GM21576 (cell line): ENCODE results near the gene MEIS1.

ENCODE experiments used
- ATAC-seq: cut with Tn5 transposase; IDR thresholded peaks from one replicate; pipeline ENCODE4 v1.9.1; 2021; ENCODE audit warnings: mild to moderate bottlenecking, moderate library complexity; ENCODE audit not compliant: unreplicated experiment

Gene MEIS1

DNA sequence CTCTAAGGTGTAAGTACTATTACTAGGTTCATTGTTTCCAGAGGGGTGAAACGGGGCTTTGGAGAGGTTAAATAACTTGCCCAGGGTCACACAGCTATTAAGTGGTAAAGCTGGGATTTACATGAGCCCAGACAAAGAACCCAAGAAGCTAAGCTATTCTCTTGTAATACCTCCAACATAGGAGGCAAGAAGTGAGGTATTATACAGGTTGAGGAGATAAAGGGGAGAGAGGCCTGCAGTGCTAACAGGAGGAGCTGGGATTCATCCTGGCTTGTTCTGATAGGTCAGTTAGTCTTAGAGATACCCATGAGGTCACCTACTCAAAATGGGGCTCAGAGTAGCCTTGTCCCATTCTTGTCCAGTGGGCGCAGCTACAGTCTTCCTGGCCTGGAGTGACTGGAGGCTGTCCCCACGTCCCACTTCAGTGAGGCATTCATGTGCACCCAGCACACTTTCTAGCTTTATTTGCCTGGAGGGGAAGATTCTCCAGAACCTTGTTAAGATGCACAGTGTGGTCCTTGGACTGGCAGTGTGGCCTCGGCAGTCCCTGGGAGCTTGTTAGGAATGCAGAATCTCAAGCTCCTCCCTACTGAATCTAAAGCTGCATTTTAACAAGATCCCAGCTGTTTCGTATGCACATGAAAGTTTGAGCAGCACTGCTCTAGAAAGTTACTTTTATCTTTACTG is 63.5 kb downstream of the MEIS1 start:
- ATAC-seq: no peak

DNA sequence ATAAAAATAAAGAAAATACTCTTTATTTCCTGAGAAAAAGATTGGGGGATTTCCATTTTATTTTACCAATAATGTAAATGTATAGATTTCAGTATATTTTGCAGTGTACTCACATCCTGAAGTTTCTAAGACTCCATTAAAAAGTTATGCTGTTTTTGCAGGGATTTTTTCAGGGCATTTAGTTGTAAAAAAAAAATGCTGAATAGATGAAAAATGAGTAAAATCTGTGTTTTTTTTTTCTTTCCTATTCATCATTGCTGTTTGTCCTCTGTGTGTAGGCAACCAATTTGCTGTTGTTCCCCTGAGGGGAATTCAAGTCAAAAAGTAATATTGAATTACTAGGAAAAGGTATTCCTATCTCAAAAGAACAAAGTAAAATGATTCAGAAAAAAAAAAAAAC is 66.3 kb downstream of the MEIS1 start:
- ATAC-seq: no peak

DNA sequence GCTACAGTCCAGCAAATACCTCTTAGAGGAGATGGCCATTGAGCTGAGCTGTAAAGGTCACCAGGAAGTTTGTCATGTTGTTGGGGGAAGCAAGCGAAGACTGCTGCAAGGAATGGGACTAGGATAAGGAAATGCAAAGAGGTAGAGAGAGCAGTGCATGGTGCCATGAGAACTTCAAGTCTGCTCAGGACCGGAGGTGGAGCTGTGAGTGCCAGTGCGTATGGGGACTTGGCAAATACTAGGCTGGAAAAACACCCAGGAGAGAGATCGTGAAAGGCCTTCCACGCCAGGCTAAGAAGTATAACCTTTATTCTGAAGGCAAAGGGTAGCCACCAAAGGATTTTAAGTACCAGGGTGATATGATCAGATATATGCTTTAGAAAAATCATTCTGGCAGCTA is 71.3 kb downstream of the MEIS1 start:
- ATAC-seq: no peak

DNA sequence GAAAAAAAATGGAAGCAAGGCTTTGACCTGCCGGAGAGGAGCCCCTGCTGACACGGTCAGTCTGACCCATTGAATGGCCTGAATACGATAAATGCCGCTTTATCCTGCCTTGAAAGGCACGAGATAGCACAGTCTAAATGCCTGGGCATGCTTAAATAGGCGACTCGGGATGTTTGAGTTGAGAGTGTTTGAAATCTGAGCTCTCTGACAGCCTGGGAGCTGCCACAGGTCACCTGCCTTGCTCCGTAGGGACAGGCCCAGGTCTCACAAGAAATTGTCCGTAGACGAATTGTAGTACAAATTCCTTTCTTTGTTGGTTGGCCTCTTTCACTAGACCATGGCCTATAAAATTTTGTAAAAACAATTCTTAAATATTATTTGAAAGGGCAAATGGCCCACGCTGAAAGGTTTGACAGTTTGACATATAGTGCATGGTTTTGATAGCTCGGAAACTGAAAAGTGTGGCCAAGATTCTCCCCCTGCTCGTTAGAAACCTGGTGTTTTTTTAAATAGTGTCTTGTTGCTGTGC is 72.8 kb downstream of the MEIS1 start:
- no peak for ATAC-seq

DNA sequence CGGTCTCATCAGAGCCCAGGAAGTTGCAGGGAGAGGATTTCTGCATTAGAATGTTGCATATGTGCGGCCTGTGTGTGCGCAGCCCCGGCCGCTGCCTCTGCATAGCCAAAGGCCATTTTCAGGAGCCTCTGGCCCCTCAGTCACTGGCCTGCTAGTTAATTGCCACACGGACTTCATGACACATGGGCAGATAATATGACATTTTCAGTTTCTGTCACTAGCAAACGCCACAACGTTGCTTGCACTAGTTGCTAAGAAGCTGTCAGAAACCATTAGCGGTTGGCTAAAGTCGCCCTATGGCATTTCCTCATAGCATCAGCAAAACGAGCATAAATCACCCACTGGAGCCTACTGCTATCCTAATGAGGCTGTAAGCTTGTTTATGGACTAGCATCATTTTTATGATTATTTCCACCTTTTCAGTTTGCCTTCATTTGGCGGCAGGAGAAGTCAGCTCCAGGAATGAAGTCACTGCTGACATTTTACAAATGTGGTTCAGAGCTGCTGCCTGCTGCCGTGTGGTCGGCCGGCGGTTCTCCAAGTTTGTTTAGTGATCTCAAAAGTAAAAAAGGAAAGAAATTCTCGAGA is 73.7 kb downstream of the MEIS1 start:
- no peak for ATAC-seq

DNA sequence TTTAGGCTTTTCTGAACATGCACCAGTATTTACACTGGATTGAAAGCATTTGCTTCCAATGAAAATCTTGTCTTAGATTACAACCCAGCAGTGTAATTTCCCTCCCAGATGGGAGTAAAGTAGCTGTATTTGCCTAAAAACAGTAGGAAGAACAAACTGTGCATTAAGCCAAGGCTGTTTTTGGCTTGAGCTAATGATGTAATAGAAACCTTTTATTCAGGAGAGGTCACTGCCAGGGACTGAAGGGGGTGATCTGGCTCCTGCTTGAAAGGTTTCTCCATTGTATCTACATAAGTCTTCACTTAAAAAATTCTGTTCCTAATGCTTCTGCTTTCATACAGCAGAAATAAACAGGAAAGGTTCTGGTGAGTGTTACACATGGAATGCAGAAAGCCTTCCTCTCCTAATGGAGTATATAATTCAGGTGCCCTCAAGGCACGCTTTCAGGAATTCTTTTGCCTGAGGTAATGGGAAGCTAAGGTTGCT is 74.4 kb downstream of the MEIS1 start:
- ATAC-seq: no peak

DNA sequence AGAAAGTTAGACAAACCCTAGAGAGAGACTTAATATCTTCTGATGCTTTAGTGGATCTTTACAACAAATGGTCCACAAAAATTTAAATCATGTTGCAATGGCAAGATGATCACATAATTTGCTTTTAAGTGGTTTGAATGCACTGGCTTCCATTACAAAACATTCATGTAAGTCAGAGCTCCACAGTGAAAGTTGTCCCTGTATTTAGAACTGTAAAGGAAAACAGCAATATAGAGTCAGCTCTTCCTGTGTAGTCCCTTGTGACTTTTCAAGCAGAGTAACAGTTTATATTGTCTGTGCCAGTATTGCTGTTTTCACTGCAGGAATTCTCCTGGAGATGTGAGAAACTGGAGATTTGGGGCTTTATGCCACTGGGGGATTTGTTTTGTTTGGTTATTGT is 77.7 kb downstream of the MEIS1 start:
- no peak for ATAC-seq

DNA sequence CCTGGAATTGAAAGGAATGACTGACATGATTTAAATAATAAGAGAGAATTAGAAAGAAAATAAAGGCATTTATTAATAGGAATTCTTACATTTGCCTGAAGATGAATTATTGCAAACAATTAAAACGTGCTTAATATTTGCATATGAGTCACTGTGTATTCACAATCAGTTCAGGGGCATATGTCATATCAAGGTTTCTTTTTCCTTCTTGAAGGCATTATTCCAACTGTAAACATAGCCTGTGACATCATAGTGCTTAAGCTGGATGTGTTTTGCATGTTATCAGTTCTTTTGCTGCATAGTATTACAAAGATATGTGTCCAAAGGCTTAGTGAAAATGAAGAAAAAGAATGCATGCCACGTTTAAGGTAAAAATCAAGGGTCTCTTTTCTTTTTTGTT is 80.8 kb downstream of the MEIS1 start:
- no peak for ATAC-seq

DNA sequence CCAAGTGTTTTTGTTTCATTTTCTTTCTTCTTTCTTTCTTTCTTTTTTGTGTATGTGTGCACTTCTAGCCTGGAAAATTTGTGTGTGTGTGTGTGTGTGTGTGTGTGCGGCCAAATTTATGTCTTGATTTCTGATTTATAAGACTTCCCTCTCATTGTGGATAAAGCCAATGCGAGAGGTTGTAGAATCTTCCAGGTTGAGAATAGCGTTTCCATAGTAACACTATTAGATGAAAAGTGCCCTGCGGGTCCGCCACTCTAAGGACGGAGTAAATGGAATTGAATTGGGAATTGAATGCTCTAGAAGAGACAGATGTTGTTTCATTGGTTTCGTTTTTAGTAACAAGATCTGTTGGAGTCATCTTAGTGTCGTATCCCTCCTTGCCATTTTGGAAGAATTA is 81.6 kb downstream of the MEIS1 start:
- ATAC-seq: no peak

DNA sequence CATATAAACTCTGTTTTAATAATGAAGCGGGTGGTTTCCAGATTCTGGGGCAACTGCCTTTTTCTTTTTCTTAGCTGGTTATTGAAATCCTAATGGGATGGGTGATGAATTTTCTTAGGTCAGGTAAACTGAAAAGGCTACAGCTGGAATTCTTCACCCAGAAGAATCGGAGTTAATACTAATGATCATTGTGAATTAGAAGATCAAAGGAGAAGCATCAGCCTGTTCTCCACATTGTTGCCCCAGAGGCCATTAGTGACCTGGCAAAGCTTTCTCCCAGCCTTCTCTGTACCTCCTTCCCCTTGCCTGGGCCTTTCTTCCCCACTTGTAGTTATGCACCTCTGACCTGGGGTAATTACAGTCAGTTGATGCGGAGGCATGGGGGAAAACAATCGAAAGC is 82.8 kb downstream of the MEIS1 start:
- no peak for ATAC-seq

DNA sequence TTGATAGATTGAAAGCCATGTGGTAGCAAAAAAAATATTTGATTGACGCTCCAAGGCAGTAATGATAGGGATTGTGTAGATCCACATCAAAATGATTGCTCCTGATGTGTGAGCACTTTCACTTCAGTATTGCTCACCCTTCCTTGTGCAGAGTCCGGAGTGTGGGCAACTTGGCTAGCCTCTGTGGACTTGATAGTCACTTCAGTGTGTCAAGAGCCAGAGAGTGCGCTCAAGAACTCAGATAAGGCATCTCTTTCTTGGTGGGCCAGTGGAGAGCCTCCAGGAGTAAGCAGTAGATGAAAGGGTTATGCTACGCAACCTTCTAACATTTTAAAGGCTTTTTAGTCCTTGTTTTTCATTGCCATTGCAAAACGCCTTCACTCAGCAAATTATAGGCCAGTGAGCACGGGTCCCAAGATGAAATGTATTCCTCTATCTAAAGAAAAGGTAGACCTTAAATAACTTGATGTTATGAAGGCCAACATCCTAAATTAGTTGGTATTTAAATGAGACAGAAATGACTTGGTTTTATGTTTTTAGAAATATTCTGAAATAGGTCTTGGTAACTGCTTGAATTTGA is 84.4 kb downstream of the MEIS1 start:
- no peak for ATAC-seq

DNA sequence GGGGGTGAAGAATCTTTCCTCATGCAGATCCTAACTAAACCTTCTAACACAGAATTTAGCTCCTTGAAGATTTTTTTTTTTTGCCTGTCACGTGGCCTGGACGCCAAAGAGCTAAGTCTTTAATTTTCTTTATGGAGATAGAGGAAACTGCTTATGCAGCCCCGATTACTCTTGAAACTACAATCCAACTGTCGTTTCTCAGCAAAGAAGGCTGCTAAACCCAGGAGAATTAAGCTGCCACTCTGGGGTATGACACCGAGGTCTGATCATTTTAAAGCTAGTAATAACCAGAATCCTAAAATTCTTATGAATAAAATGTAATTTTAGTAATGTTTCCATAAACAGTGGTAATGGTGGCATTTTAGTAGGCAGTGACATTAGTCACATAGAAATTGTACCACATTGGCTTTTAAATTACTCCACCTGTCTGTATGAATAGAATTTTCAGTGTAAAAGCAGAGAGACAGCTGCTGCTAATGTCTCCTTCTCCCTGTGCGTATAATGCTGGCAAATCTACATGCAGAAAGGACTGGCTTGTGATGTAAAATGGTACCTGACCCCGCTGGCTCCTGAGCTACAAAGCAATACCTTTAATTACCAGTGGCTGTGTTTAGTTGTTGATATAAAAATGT is 86.5 kb downstream of the MEIS1 start:
- no peak for ATAC-seq

DNA sequence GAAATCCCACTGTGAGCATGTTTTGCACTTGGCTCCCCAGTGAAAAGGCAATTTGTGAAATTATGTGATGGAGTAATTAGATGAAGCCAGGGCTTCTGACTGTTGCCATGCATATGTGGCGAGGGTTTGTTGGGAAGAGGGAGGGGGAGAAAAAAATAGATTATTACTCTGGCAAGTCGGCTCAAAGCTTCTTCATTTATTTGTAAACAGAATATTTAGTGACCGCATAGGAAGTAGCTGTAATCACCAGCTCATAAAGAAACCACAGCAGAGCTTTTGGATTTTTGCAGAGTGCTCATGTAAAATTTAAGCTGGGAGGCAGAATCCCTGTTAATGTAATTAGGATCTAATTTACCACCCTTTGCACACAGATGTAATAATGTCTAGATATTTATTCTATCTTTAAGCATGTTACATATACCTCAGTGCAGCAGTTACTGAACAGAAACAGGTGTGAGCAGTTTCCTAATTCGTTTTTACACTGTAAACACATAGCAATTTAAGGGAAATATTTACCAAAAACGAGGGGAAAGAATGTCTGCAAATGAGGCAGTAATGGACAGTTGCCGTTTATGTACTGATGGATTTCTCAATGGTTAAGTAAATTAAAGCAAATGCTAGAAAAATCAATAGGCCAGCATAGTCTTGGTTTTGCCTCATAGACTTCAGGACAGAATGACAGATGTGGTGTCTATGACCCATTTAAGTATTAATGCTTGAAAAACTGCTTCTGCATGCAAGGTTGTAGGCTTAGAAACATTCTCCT is 87.9 kb downstream of the MEIS1 start:
- no peak for ATAC-seq

DNA sequence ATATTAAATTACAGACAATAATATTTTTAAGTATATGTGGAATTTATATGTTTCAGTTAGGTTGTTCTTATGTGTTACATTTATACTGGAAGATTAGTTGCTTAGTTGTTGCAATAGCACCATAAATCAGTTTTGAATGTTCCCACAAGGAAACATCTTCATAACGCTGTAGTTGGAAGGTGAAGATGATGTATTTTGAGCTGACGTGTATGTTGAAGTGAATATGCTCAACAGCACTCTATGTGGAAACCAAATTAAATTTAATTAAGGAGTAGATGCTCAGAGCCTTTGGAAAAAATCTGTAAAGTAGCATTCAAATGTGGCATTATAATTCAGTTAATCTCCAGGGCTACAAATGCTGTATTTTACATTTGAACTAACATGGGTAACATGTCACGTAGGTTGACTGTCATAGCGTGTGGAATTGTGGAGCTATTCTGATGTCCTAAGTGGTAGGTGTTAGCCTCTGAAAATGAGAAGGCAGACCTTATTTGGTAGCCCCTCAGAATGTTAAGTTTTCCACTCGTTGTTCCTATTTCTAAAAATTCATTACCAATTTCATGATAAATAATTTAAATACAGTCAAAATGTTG is 88.5 kb downstream of the MEIS1 start:
- ATAC-seq: no peak

DNA sequence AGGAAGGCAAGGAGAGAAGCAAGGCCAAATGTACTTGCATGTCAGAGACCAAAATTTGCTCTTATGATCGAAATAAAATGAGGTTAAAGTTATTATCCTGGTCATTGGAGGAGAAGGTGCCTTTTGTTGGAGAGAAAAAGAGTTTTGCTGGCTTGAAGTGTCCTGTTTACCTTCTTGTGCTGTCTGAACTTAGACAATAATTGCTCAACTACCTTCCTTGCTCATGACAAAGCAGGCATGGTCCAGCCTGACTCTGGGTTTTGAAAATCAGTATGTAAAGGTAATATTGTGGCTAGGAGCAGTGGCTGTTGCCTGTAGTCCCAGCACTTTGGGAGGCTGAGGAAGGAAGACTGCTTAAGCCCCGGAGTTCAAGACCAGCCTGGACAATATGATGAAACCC is 89.1 kb downstream of the MEIS1 start:
- ATAC-seq: no peak

DNA sequence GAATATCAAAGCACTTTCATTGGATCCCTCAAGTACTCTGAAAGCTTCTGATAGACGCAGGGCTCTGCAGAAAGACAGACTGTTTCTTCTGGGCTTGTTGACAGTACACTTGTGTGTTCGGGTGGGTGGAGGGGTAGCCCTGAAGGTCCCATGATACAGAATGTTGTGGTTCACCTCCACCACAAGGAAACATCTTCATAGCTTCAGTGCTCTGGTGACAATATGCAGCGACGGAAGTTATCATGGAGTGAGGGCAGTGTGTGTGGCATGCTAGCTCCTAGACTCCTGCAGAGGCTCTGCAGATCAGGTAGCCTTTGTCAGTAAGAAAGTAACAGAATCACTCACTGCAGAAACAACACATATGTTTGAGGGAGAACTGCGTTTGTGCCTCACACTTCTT is 90.7 kb downstream of the MEIS1 start:
- ATAC-seq: no peak

DNA sequence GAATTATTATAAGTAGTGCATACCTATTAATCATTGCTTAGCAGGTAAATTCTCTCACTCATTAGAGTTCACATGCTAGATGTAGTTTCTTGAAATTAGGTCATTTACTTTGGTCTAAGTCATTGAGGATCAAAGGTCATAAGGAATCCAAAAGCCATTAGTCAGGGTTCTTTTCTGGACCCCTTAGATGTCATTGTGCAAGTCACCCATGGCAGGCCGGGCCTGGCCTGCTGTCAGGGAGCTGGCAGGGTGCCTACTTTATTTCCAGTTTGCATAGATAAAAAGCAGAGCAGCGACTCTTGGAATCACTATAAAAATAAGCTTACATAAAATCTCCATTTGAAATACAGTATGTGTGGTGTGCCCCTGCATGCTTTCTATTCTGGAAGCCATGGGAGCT is 91.3 kb downstream of the MEIS1 start:
- ATAC-seq: no peak

DNA sequence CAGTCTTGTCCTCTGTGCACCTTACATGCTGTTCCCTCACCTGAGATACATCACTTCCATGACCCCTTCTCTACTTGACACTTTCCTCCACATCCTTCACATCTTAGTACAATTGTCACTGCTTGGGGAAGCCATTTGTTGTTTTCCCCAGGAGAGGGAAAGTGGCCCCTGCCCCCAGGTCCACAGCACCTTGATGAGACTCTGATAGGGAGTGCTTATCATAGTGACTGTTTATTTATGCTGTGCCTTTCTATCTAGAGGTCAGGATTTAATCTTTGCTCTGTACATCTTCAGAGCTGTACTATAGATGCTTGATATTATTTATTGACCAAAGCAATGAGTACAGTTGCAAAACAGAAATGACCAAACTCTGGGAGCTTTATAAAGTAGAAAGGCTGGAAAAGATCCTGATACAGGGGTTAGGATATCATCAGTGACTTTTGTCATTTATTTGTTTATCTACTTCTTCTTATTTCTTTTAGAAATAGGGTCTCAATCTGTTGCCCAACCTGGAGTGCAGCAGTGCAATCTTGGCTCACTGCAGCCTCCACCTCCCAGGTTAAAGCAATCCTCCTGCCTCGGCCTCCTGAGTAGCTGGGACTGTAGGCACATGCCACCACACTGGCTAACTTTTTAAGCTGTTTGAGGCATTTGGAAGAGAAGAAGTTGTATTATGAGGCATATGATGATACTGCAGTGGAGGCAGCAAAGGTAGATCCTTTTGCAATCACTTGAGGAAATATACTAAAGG is 94.2 kb downstream of the MEIS1 start:
- ATAC-seq: no peak

DNA sequence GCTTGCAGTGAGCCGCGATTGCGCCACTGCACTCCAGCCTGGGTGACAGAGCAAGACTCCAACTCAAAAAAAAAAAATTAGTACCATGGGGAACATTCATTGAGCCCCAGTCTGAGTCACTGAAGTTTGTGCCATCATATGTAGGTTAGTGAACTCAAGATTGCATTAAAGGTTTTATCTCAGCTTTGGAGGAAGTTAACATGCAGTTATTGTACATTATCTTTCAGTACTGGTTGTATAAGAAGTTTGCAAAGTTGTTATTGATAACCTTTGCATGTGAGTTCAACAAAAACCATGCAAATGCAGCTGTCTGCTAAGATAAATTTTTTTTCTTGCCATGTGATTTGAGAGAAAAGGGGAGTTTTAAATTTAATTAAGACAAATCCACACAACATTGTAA is 95.7 kb downstream of the MEIS1 start:
- ATAC-seq: no peak

DNA sequence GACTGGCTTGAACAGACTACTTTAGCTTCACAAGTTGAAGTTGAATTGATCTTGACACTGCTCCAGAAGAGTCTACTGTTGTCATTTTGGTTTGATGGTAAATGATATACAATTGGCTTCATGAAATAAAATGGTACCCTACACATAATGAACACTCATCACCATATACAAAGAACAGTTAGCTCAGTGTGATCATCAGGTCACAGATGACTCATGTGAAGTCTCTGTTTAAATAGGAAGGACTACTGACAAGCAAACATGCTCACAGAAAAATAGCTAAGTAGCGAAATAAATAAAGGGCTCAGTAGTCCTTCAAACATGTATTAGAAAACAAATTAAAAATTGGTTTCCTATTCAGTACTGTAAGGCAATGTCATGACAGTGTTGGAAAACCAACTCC is 96.2 kb downstream of the MEIS1 start:
- ATAC-seq: no peak
